ENCODE measurements around the gene TRAP1.

- TF ChIP-seq CTCF (IDR thresholded peaks at IDR 0.05; ENCODE audit: insufficient read depth, low read length, poor library complexity, severe bottlenecking), result no peak
- no peak for TF ChIP-seq EZH2phosphoT487 (conservative IDR thresholded peaks at IDR 0.05; ENCODE audit: low read length)
These were observed 74.1 kb downstream of the TRAP1 start for GRCh38 chr16:3643095-3643730.
